K562 (cell line): Measurements from ENCODE around the gene SYNGR4. TPM values are rescaled to one million over a fixed set of nuclear protein-coding genes. Genes with fewer than 3 reads are reported as not detected.

Experiments used
- ARNT ChIP-seq, 2 experiments: fragments of 450-650 bp; IDR thresholded peaks; 2 replicates each; pipeline ENCODE4 v1.6.1; 2016; ENCODE audit warnings: mild to moderate bottlenecking in 1 of 2
- DMBX1 ChIP-seq: fragments of 250-450 bp; sonication (Bioruptor Pico); IDR thresholded peaks from 2 replicates; pipeline ENCODE4 v1.8.0; 2022; ENCODE audit warnings: inconsistent platforms, mild to moderate bottlenecking, moderate library complexity, borderline replicate concordance
- EHMT2 ChIP-seq: fragments of 450-650 bp; IDR thresholded peaks from 2 replicates; pipeline ENCODE4 v1.6.1; 2018; ENCODE audit warnings: antibody characterized with exemption
- HNRNPLL ChIP-seq: fragments of 200-400 bp; formaldehyde crosslinking; IDR thresholded peaks from 2 replicates; pipeline ENCODE4 v1.6.1; 2017; ENCODE audit warnings: low read length, low read depth, mild to moderate bottlenecking; ENCODE audit not compliant: poor library complexity, severe bottlenecking
- ID3 ChIP-seq, 2 experiments: fragments of 250-450 bp in 1 of 2; fragments of 450-650 bp in 1 of 2; sonication (Bioruptor Pico) in 1 of 2; IDR thresholded peaks; 2 replicates each; pipeline versions ENCODE4 v1.6.1 to v1.8.0; 2016 to 2021; ENCODE audit warnings: mild to moderate bottlenecking in 2 of 2, moderate library complexity in 2 of 2, missing compliant biosample characterization in 1 of 2, missing genetic modification characterization in 1 of 2
- MAZ ChIP-seq, 2 experiments: fragments of 450-650 bp in 1 of 2; sonication (generic) in 1 of 2; formaldehyde crosslinking; IDR thresholded peaks in 1 of 2; conservative IDR thresholded peaks in 1 of 2; 2 replicates each; pipeline versions ENCODE4 v1.4.0 to v1.5.0; 2020; ENCODE audit warnings: mild to moderate bottlenecking in 1 of 2, missing genetic modification reagents in 1 of 2
- RFX7 ChIP-seq: fragments of 250-450 bp; sonication (Bioruptor Pico); IDR thresholded peaks from 2 replicates; pipeline ENCODE4 v1.5.1; 2021; ENCODE audit warnings: mild to moderate bottlenecking
- SMAD4 ChIP-seq: fragments of 250-450 bp; sonication (Bioruptor Pico); conservative IDR thresholded peaks from 2 replicates; pipeline ENCODE4 v1.8.0; 2021; ENCODE audit warnings: inconsistent platforms, mild to moderate bottlenecking, moderate library complexity
- VEZF1 ChIP-seq: fragments of 200-800 bp; sonication (Bioruptor generic); IDR thresholded peaks from 2 replicates; pipeline ENCODE4 v1.6.1; 2017; ENCODE audit warnings: missing genetic modification characterization, missing compliant biosample characterization
- polyA plus RNA-seq, 8 experiments: library from polyadenylated mRNA; depleted of rRNA in 4 of 8; stranded (reverse) in 5 of 8; unstranded in 3 of 8; fragments of >200 nt; fragmentation: Nextera tagmentation in 2 of 8; fragmentation: Illumina TruSeq in 1 of 8; extraction: Ambion mirVana in 2 of 8; extraction: Trizol in 1 of 8; gene quantifications; 2 replicates each; pipeline versions ENCODE4 v1.2.1 to v1.2.3, GENCODE V29; 2011 to 2014; ENCODE audit warnings: inconsistent platforms in 1 of 8, missing spikeins in 1 of 8
- total RNA-seq, 7 experiments: library from RNA; depleted of rRNA in 6 of 7; stranded (reverse); fragments of >200 nt in 6 of 7; fragmentation: Illumina TruSeq in 2 of 7; extraction: Trizol in 2 of 7; gene quantifications; 2 replicates each; pipeline versions ENCODE4 v1.2.1 to v1.2.3, GENCODE V29; 2011 to 2021; ENCODE audit warnings: low replicate concordance in 1 of 7
- TF ChIP-seq, protein P1 (sequence below): fragments of 450-650 bp; IDR thresholded peaks from 2 replicates; pipeline ENCODE4 v1.6.1; 2018; ENCODE audit not compliant: partially characterized antibody
- TF ChIP-seq, protein P2 (sequence below): sonication (generic); formaldehyde crosslinking; IDR thresholded peaks from 2 replicates; pipeline ENCODE4 v1.8.1; 2023; ENCODE audit warnings: mild to moderate bottlenecking, missing genetic modification reagents
- TF ChIP-seq, protein P3 (sequence below): sonication (generic); formaldehyde crosslinking; IDR thresholded peaks from 2 replicates; pipeline ENCODE4 v1.8.0; 2022; ENCODE audit warnings: missing genetic modification reagents, mild to moderate bottlenecking, moderate library complexity, borderline replicate concordance
- TF ChIP-seq, protein P4 (sequence below), 2 experiments: fragments of 450-650 bp in 1 of 2; sonication (generic) in 1 of 2; formaldehyde crosslinking in 1 of 2; IDR thresholded peaks in 1 of 2; conservative IDR thresholded peaks in 1 of 2; 2 replicates each; pipeline versions ENCODE4 v1.6.1 to v1.8.1; 2016 to 2023; ENCODE audit warnings: mild to moderate bottlenecking in 2 of 2, moderate library complexity in 2 of 2, inconsistent platforms in 1 of 2, missing genetic modification reagents in 1 of 2

SYNGR4 gene
- total and polyA plus RNA-seq, 9 of the 15 experiments (the other 6 are each of a cell fraction or from before 2014, with no cell fraction given), result 0.07 to 0.14 TPM; not detected in 7

DNA sequence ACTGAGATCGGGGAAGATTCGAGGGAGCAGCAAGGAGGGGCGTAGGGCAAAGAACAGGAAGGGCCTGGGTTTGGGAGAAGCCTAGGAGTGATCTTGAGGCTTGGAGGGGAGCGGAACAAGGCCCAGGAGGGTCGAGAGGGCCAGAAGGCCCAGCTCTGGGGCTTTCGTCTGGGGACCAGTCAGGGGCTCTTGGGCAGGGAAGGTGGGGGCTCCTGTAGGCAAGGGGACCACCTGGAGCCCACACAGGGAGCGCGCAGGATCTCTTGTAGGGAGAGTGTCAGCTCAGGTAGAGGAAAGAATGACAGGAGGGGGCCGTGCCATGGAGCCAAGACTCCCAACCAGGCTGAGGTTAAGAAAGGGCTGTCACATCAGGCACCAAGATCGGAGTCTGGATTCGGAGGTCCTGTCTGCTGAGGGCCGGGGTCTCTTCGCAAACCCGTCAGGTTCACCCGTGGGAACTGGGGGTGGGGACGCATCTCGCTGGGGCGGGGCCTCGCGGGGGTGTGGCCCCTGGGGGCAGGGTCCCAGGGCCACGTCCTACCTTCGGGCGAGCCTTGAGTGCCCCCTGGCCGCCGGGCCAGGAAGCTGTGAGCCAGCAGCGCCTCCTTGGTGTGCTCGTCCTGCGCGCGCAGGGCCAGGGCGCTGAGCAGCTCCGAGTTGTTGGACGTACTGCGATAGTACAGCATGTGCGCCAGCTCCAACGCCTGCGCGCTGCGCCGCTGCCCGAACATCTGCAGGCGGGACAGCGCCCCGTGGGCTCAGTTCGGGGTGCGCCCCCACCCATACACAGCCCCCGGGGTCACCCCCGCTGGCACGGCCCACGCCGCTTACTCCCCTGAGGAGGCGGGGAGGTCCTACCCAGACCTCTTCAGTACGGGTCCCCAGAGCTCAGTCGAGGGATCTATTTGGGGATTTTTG, 30.4 kb upstream of the SYNGR4 start (continued):
- TF ChIP-seq, protein P1, sequence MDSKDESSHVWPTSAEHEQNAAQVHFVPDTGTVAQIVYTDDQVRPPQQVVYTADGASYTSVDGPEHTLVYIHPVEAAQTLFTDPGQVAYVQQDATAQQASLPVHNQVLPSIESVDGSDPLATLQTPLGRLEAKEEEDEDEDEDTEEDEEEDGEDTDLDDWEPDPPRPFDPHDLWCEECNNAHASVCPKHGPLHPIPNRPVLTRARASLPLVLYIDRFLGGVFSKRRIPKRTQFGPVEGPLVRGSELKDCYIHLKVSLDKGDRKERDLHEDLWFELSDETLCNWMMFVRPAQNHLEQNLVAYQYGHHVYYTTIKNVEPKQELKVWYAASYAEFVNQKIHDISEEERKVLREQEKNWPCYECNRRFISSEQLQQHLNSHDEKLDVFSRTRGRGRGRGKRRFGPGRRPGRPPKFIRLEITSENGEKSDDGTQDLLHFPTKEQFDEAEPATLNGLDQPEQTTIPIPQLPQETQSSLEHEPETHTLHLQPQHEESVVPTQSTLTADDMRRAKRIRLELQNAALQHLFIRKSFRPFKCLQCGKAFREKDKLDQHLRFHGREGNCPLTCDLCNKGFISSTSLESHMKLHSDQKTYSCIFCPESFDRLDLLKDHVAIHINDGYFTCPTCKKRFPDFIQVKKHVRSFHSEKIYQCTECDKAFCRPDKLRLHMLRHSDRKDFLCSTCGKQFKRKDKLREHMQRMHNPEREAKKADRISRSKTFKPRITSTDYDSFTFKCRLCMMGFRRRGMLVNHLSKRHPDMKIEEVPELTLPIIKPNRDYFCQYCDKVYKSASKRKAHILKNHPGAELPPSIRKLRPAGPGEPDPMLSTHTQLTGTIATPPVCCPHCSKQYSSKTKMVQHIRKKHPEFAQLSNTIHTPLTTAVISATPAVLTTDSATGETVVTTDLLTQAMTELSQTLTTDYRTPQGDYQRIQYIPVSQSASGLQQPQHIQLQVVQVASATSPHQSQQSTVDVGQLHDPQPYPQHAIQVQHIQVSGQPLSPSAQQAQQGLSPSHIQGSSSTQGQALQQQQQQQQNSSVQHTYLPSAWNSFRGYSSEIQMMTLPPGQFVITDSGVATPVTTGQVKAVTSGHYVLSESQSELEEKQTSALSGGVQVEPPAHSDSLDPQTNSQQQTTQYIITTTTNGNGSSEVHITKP, result peak; percentile 38
- no peak for TF ChIP-seq EHMT2
- no peak for TF ChIP-seq ID3 (CRISPR knock-in tag; IDR thresholded peaks at IDR 0.05)
- TF ChIP-seq ID3 (tag; IDR thresholded peaks at IDR 0.05), result 0 out of 2 replicates have a peak, but pooled peaks have one; percentile 23
- TF ChIP-seq, protein P2, sequence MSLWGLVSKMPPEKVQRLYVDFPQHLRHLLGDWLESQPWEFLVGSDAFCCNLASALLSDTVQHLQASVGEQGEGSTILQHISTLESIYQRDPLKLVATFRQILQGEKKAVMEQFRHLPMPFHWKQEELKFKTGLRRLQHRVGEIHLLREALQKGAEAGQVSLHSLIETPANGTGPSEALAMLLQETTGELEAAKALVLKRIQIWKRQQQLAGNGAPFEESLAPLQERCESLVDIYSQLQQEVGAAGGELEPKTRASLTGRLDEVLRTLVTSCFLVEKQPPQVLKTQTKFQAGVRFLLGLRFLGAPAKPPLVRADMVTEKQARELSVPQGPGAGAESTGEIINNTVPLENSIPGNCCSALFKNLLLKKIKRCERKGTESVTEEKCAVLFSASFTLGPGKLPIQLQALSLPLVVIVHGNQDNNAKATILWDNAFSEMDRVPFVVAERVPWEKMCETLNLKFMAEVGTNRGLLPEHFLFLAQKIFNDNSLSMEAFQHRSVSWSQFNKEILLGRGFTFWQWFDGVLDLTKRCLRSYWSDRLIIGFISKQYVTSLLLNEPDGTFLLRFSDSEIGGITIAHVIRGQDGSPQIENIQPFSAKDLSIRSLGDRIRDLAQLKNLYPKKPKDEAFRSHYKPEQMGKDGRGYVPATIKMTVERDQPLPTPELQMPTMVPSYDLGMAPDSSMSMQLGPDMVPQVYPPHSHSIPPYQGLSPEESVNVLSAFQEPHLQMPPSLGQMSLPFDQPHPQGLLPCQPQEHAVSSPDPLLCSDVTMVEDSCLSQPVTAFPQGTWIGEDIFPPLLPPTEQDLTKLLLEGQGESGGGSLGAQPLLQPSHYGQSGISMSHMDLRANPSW (CRISPR knock-in tag), result peak; percentile 83; the same call in 1 of the 2 replicates
- peak; percentile 68 for TF ChIP-seq HNRNPLL
- no peak for TF ChIP-seq ARNT (IDR thresholded peaks at IDR 0.05)
- TF ChIP-seq, protein P3, sequence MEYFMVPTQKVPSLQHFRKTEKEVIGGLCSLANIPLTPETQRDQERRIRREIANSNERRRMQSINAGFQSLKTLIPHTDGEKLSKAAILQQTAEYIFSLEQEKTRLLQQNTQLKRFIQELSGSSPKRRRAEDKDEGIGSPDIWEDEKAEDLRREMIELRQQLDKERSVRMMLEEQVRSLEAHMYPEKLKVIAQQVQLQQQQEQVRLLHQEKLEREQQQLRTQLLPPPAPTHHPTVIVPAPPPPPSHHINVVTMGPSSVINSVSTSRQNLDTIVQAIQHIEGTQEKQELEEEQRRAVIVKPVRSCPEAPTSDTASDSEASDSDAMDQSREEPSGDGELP (CRISPR knock-in tag), result peak; percentile 82
- TF ChIP-seq VEZF1 (CRISPR knock-in tag), result peak; percentile 82
- TF ChIP-seq DMBX1 (CRISPR knock-in tag), result peak; percentile 46; the same call in 1 of the 2 replicates
- peak; percentile 39 for TF ChIP-seq SMAD4
- TF ChIP-seq RFX7 (CRISPR knock-in tag), result 0 out of 2 replicates have a peak, but pooled peaks have one; percentile 60
- peak; percentile 80 to 95 for TF ChIP-seq MAZ (CRISPR knock-in tag; conservative IDR thresholded peaks at IDR 0.05 in 1 of 2, IDR thresholded peaks at IDR 0.05 in 1 of 2)
- TF ChIP-seq, protein P4, sequence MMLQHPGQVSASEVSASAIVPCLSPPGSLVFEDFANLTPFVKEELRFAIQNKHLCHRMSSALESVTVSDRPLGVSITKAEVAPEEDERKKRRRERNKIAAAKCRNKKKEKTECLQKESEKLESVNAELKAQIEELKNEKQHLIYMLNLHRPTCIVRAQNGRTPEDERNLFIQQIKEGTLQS (IDR thresholded peaks at IDR 0.05), result no peak
- TF ChIP-seq, protein P4 (CRISPR knock-in tag; conservative IDR thresholded peaks at IDR 0.05), result no peak
